ENCODE data around the gene ANKRD36.
"Not testable (repeated sequence)": the region's sequence is repeated elsewhere in the genome, so short reads cannot be mapped to it uniquely, and the experiment has no call there.

- TF ChIP-seq POLR2A, POLR2AphosphoS5 (IDR thresholded peaks at IDR 0.05; ENCODE audit: low read depth, low read length): not testable (repeated sequence)
Observed at GRCh38 chr2:97068722-97069121, 44.2 kb upstream of the ANKRD36 start.
